AG09319 (cell line): ENCODE measurements around the gene FADS6.

Source experiments
- DNase-seq: peaks from one replicate; pipeline ENCODE4 v3.0.0-alpha.2; 2010; ENCODE audit warnings: low read depth; ENCODE audit errors: extremely low read depth
- CTCF ChIP-seq: IDR thresholded peaks from 2 replicates; pipeline ENCODE4 v1.5.1; 2011; ENCODE audit warnings: low read depth, mild to moderate bottlenecking, inconsistent platforms, low read length, moderate library complexity

Gene FADS6

GRCh38 chr17:74836691-74837467, 56.6 kb downstream of the FADS6 start:
- no peak for TF ChIP-seq CTCF
- no peak for DNase-seq

GRCh38 chr17:74836191-74836590, 57.2 kb downstream of the FADS6 start:
- TF ChIP-seq CTCF, result no peak
- DNase-seq, result no peak

GRCh38 chr17:74833501-74834377, 59.7 kb downstream of the FADS6 start:
- no peak for TF ChIP-seq CTCF

GRCh38 chr17:74832421-74832820, 61.0 kb downstream of the FADS6 start:
- TF ChIP-seq CTCF, result no peak
- no peak for DNase-seq

More at GRCh38 chr17:74833501-74834377, 59.7 kb downstream of the FADS6 start:
- DNase-seq, result no peak

- DNase-seq, result no peak
- TF ChIP-seq CTCF, result no peak
Measured at GRCh38 chr17:74831444-74832146, 61.8 kb downstream of the FADS6 start.

- no peak for DNase-seq
- no peak for TF ChIP-seq CTCF
Measured at GRCh38 chr17:74830861-74831260, 62.6 kb downstream of the FADS6 start.

- no peak for TF ChIP-seq CTCF
- no peak for DNase-seq
Measured at GRCh38 chr17:74827800-74828199, 65.6 kb downstream of the FADS6 start.
